A673 (cell line): ENCODE measurements around the gene CDC42SE2. TPM values are rescaled to one million over a fixed set of nuclear protein-coding genes. Genes with fewer than 3 reads are reported as not detected.

ENCODE experiments used
- BruUV-seq: library from RNA; stranded (reverse); fragments of 400-500 nt; replicated peaks from 2 replicates; lab custom pipeline; 2021; lab: Mats Ljungman, UMichigan
- CTCF ChIA-PET: fragments of 300-600 bp; sonication (Branson Sonifier 250); formaldehyde crosslinking; loops from one replicate; lab custom pipeline; 2022; ENCODE audit warnings: antibody characterized with exemption; lab: Charles Lee
- POLR2A ChIA-PET: fragments of 300-600 bp; sonication (Branson Sonifier 250); formaldehyde crosslinking; loops from one replicate; lab custom pipeline; 2022; ENCODE audit warnings: antibody characterized with exemption; ENCODE audit not compliant: low non-redundant PET; lab: Charles Lee
- DNase-seq: peaks from one replicate; pipeline ENCODE4 v3.0.0-alpha.2; 2015; ENCODE audit warnings: low spot score
- H3K27ac ChIP-seq: fragments of 200-600 bp; sonication (generic); 2 replicates; pipeline ENCODE4 v1.5.1; 2016; ENCODE audit warnings: mixed run types, low read depth, mild to moderate bottlenecking, mixed read lengths, antibody characterized with exemption, low read length; ENCODE audit not compliant: poor library complexity, severe bottlenecking
- H3K27me3 ChIP-seq: fragments of 200-600 bp; sonication (generic); replicated peaks from 2 replicates; pipeline ENCODE4 v1.6.1; 2017; ENCODE audit warnings: mixed run types, low read depth, mild to moderate bottlenecking, mixed read lengths, antibody characterized with exemption, low read length; ENCODE audit not compliant: insufficient read depth, poor library complexity
- H3K36me3 ChIP-seq: fragments of 200-600 bp; sonication (generic); 2 replicates; pipeline ENCODE4 v1.6.1; 2016; ENCODE audit warnings: mixed run types, mild to moderate bottlenecking, mixed read lengths, antibody characterized with exemption, low read length; ENCODE audit not compliant: insufficient read depth, poor library complexity, severe bottlenecking
- H3K4me1 ChIP-seq: fragments of 200-600 bp; sonication (generic); 2 replicates; pipeline ENCODE4 v1.6.1; 2017; ENCODE audit warnings: mixed run types, mild to moderate bottlenecking, mixed read lengths, antibody characterized with exemption, low read length; ENCODE audit not compliant: insufficient read depth, poor library complexity, severe bottlenecking
- H3K4me3 ChIP-seq: fragments of 200-600 bp; sonication (generic); 2 replicates; pipeline ENCODE4 v1.5.1; 2016; ENCODE audit warnings: low read depth, mixed run types, mild to moderate bottlenecking, mixed read lengths, low read length; ENCODE audit not compliant: poor library complexity, severe bottlenecking
- H3K9me3 ChIP-seq: fragments of 200-600 bp; sonication (generic); 2 replicates; pipeline ENCODE4 v1.6.1; 2016; ENCODE audit warnings: mixed run types, low read depth, mild to moderate bottlenecking, mixed read lengths, antibody characterized with exemption, low read length; ENCODE audit not compliant: poor library complexity, severe bottlenecking
- EZH2 ChIP-seq: fragments of 200-600 bp; sonication (generic); IDR thresholded peaks from 2 replicates; pipeline ENCODE4 v1.6.1; 2017; ENCODE audit warnings: borderline replicate concordance, low read depth, mild to moderate bottlenecking, mixed read lengths, antibody characterized with exemption, low read length; ENCODE audit not compliant: poor library complexity, severe bottlenecking
- intact Hi-C: fragments of 100-400 bp; cut with micrococcal nuclease; formaldehyde crosslinking; loops from one replicate; pipeline ENCODE4 v1.10.0; 2022; ENCODE audit not compliant: unreplicated experiment
- total RNA-seq: library from RNA; stranded (reverse); gene quantifications from 2 replicates; pipeline ENCODE4 v1.2.3, GENCODE V29; 2021
- TF ChIP-seq, protein P1 (sequence below): fragments of 300-800, 200-600 bp; sonication (generic); conservative IDR thresholded peaks from 2 replicates; pipeline ENCODE4 v1.5.1; 2017; ENCODE audit warnings: low read depth, mild to moderate bottlenecking, antibody characterized with exemption, low read length, moderate library complexity, mixed read lengths

Gene CDC42SE2
- total RNA-seq, 1 experiment from 2014 or later, result 25.5 TPM

DNA sequence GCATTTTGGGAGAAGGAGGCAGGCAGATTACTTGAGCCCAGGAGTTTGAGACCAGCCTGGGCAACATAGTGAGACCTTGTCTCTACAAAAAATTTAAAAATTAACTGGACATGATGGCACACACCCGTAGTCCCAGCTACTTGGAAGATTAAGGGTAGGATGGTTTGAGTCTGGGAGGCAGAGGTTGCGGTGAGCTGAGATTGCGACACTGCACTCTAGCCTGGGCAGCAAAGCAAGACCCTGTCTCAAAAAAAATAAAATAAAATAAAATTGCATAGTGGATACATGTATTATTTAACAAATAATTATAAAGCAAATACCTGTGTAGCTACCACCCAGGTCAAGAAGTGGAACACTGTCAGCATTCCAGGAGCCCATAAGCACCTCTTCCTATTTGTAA, 90.1 kb downstream of the CDC42SE2 start:
- Histone ChIP-seq H3K36me3 (no peaks in the 10 kb centered on the region), H3K9me3 (no peaks in the 10 kb centered on the region), H3K27ac (no peak overlapping the region), H3K27me3 (no peaks in the 10 kb centered on the region), H3K4me1 (peaks cover 4% of the 10 kb centered on the region), H3K4me3 (no peak overlapping the region)
- intact Hi-C loops, result no loop called here
- ChIA-PET CTCF (no interaction called here), POLR2A (no interaction called here)
- BruUV-seq, result no TSS peak
- TF ChIP-seq, protein P1, sequence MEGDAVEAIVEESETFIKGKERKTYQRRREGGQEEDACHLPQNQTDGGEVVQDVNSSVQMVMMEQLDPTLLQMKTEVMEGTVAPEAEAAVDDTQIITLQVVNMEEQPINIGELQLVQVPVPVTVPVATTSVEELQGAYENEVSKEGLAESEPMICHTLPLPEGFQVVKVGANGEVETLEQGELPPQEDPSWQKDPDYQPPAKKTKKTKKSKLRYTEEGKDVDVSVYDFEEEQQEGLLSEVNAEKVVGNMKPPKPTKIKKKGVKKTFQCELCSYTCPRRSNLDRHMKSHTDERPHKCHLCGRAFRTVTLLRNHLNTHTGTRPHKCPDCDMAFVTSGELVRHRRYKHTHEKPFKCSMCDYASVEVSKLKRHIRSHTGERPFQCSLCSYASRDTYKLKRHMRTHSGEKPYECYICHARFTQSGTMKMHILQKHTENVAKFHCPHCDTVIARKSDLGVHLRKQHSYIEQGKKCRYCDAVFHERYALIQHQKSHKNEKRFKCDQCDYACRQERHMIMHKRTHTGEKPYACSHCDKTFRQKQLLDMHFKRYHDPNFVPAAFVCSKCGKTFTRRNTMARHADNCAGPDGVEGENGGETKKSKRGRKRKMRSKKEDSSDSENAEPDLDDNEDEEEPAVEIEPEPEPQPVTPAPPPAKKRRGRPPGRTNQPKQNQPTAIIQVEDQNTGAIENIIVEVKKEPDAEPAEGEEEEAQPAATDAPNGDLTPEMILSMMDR, result no peak
- TF ChIP-seq EZH2, result no peak
- DNase-seq, result no peak

DNA sequence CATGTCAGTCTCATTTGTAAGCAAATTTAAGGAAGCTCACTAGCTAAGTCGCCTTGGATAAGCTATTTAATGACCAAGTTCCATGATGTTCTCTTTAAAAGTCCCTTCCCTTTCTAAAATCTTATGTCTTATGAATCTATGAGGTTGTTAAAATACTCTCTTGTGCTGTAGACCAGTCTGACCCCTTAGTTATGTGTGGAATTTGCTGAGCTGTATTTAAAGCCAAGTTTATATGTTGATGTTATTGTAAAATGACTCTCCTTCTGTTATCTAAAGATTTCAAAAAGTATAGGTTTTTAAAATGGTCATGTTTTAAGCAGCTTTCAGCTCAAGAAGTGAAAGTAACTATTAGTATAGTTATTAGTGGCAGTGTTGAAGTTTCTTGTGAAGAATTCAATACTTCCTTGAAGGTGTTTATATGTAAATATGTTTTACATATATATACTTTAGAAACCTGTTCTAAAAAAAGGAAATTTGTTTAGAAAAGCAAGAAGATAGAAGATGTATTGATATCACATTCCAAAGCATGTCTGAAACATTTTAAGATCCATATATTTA, 92.2 kb downstream of the CDC42SE2 start:
- Histone ChIP-seq H3K4me3 (no peak overlapping the region), H3K36me3 (no peaks in the 10 kb centered on the region), H3K4me1 (peaks cover 4% of the 10 kb centered on the region), H3K9me3 (no peaks in the 10 kb centered on the region), H3K27me3 (no peaks in the 10 kb centered on the region), H3K27ac (no peak overlapping the region)
- no peak for DNase-seq
- intact Hi-C loops, result no loop called here
- CTCF ChIA-PET, result no interaction called here
- BruUV-seq, result no TSS peak
- no peak for TF ChIP-seq EZH2
- TF ChIP-seq, protein P1, result no peak
- POLR2A ChIA-PET, result no interaction called here

DNA sequence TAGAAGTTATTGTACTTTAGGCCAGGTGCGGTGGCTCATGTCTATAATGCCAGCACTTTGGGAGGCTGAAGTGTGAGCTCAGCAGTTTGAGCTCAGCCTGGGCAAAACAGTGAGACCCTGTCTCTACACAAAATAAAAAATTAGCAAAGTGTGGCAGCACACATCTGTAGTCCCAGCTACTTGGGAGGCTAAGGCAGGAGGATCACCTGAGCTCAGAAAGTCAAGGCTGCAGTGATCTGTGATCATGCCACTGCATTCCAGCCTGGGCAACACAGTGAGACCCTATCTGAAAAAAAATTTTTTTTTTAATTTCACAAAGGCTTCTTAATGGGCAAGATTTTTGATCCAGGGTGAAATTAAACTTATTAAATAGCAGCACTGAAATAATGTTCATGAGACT, 92.8 kb downstream of the CDC42SE2 start:
- H3K27me3 ChIP-seq, result no peaks in the 10 kb centered on the region
- intact Hi-C loops, result no loop called here
- no peaks in the 10 kb centered on the region for H3K36me3 ChIP-seq
- CTCF ChIA-PET, result no interaction called here
- H3K4me1 ChIP-seq, result peaks cover 4% of the 10 kb centered on the region
- H3K4me3 ChIP-seq, result no peak overlapping the region
- POLR2A ChIA-PET, result no interaction called here
- H3K9me3 ChIP-seq, result no peaks in the 10 kb centered on the region
- DNase-seq, result no peak
- BruUV-seq, result no TSS peak
- no peak overlapping the region for H3K27ac ChIP-seq
- TF ChIP-seq EZH2, result no peak
- TF ChIP-seq, protein P1, result no peak
